ENCODE measurements around the gene SLC37A1. TPM values are rescaled to one million over a fixed set of nuclear protein-coding genes. Genes with fewer than 3 reads are reported as not detected.

The SLC37A1 gene
- total RNA-seq, 1 donor = 1.7 TPM

DNA sequence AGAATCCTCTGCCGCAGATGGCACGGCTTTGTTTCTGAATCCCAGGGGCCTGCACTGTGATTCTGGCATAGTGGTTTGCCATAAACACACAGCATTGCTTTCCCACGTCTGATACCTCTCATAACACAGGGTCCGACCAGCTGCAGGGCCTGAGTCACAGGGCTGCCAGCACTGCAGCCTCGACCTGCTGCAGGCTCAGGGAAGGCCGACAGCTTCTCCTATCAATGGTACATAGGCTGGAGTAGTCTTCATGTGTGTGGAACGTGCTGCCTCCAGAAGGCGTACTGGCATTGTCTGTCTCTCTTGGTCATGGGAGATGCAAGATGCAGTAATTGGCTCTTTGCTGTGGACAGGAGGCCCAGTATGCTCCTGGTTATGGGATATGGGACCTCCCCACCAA, 86.3 kb downstream of the SLC37A1 start:
- TF ChIP-seq, protein P1, sequence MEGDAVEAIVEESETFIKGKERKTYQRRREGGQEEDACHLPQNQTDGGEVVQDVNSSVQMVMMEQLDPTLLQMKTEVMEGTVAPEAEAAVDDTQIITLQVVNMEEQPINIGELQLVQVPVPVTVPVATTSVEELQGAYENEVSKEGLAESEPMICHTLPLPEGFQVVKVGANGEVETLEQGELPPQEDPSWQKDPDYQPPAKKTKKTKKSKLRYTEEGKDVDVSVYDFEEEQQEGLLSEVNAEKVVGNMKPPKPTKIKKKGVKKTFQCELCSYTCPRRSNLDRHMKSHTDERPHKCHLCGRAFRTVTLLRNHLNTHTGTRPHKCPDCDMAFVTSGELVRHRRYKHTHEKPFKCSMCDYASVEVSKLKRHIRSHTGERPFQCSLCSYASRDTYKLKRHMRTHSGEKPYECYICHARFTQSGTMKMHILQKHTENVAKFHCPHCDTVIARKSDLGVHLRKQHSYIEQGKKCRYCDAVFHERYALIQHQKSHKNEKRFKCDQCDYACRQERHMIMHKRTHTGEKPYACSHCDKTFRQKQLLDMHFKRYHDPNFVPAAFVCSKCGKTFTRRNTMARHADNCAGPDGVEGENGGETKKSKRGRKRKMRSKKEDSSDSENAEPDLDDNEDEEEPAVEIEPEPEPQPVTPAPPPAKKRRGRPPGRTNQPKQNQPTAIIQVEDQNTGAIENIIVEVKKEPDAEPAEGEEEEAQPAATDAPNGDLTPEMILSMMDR (IDR thresholded peaks at IDR 0.05; ENCODE audit: insufficient read depth, low read depth, low read length) = no peak
- H3K4me3 ChIP-seq (ENCODE audit: low read depth, low read length) = no peak overlapping the region
- DNase-seq (ENCODE audit: low read depth) = no peak

- no peak overlapping the region for H3K4me3 ChIP-seq (ENCODE audit: low read depth, low read length)
- no peak for DNase-seq (ENCODE audit: low read depth)
- TF ChIP-seq, protein P1 (IDR thresholded peaks at IDR 0.05; ENCODE audit: insufficient read depth, low read depth, low read length) = no peak
These were observed 88.0 kb downstream of the SLC37A1 start for GRCh38 chr21:42601656-42602055.

GRCh38 chr21:42607102-42607501, 93.5 kb downstream of the SLC37A1 start:
- DNase-seq (ENCODE audit: low read depth) = no peak
- TF ChIP-seq, protein P1 (IDR thresholded peaks at IDR 0.05; ENCODE audit: insufficient read depth, low read depth, low read length) = no peak
- no peak overlapping the region for H3K4me3 ChIP-seq (ENCODE audit: low read depth, low read length)

- H3K4me3 ChIP-seq (ENCODE audit: low read depth, low read length) = no peak overlapping the region
- no peak for DNase-seq (ENCODE audit: low read depth)
- TF ChIP-seq, protein P1 (IDR thresholded peaks at IDR 0.05; ENCODE audit: insufficient read depth, low read depth, low read length) = no peak
These were observed 94.0 kb downstream of the SLC37A1 start for GRCh38 chr21:42607525-42608102.

- no peak for DNase-seq (ENCODE audit: low read depth)
- TF ChIP-seq, protein P1 (IDR thresholded peaks at IDR 0.05; ENCODE audit: insufficient read depth, low read depth, low read length) = no peak
- no peak overlapping the region for H3K4me3 ChIP-seq (ENCODE audit: low read depth, low read length)
These were observed 94.8 kb downstream of the SLC37A1 start for GRCh38 chr21:42608446-42608845.

- no peak for DNase-seq (ENCODE audit: low read depth)
- H3K4me3 ChIP-seq (ENCODE audit: low read depth, low read length) = no peak overlapping the region
- TF ChIP-seq, protein P1 (IDR thresholded peaks at IDR 0.05; ENCODE audit: insufficient read depth, low read depth, low read length) = no peak
These were observed 96.2 kb downstream of the SLC37A1 start for GRCh38 chr21:42609811-42610210.

DNA sequence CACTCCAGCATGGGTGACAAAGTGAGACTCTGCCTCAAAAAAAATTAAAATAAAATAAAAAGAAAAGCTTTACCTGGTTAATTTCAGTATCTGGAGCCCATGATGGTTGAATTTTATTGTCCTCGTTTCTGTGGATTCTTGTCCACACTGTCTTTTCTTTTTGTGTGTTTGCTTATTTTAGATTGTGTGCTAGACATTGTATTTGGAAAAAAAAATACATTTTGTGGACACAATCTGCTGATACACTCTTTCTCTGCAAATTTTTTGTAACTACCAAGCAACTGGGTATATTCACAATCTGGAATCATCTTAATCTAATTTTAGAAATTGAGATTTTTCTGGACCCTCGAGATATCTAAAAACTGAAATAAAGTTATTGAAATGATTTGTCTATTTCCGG, 98.2 kb downstream of the SLC37A1 start:
- TF ChIP-seq, protein P1 (IDR thresholded peaks at IDR 0.05; ENCODE audit: insufficient read depth, low read depth, low read length) = no peak
- no peak overlapping the region for H3K4me3 ChIP-seq (ENCODE audit: low read depth, low read length)
- no peak for DNase-seq (ENCODE audit: low read depth)
